ENCODE measurements around the gene SLC2A11. TPM values are rescaled to one million over a fixed set of nuclear protein-coding genes. Genes with fewer than 3 reads are reported as not detected.

SLC2A11 gene
- total and polyA plus RNA-seq, 12 donors = 11.3 to 35.3 (median 20.8) TPM

DNA sequence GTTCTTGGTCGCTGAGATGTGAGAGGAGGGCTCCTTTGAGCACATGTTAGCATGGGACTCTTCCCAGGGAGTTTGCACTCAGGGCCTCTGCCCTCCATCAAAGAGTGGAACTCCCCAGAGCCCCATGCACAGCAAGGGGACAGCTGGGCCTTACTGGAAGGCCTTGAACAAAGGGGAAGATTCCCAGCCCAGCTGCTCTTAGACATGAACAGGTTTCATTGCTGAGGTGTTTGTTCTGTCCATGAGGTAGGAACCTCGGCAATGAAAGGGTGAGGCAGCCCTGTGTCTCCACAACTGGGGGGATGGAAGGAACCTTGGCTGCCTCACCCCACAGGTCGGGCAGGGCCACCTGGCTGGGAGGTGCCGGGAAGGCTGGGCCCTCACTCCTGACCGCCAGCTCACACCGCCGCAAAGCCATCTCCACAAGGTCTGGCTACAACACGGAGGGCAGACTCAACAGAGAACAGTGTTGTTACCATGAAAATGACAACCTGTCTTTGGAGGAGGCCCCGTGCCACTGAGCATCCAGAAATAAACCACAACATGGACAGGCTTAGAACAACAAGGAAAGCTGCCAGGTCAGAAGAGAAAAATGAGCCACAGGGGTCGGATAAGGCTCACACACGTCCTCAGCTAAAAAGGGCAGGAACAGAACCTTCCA lies 22.1 kb upstream of the SLC2A11 start:
- Histone ChIP-seq H3K4me3 (no peak overlapping the region), H3K9me3 (replicated peaks in 1 of 3) (no peaks in the 10 kb centered on the region), H3K27ac (peak overlapping the region in 1 of 5 donors; percentile 8), H3K27me3 (no peaks in the 10 kb centered on the region), H3K36me3 (replicated peaks in 1 of 2) (peaks cover 0 to 32% of the 10 kb centered on the region in 2 donors), H3K4me1 (replicated peaks in 1 of 2) (peaks cover 6 to 19% of the 10 kb centered on the region in 2 donors)
- peak in 3 of 7 donors; percentile 13 to 20 (median 17) for DNase-seq
- intact Hi-C loops (cut with DNase I) = no loop called here
- TF ChIP-seq POLR2A (IDR thresholded peaks at IDR 0.05) = no peak
- TF ChIP-seq, protein P1, sequence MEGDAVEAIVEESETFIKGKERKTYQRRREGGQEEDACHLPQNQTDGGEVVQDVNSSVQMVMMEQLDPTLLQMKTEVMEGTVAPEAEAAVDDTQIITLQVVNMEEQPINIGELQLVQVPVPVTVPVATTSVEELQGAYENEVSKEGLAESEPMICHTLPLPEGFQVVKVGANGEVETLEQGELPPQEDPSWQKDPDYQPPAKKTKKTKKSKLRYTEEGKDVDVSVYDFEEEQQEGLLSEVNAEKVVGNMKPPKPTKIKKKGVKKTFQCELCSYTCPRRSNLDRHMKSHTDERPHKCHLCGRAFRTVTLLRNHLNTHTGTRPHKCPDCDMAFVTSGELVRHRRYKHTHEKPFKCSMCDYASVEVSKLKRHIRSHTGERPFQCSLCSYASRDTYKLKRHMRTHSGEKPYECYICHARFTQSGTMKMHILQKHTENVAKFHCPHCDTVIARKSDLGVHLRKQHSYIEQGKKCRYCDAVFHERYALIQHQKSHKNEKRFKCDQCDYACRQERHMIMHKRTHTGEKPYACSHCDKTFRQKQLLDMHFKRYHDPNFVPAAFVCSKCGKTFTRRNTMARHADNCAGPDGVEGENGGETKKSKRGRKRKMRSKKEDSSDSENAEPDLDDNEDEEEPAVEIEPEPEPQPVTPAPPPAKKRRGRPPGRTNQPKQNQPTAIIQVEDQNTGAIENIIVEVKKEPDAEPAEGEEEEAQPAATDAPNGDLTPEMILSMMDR (IDR thresholded peaks at IDR 0.05) = no peak
- 59 to 71% (median 67%) methylated on average over 4 to 11 of the region's 11 CpGs for WGBS, 4 donors

DNA sequence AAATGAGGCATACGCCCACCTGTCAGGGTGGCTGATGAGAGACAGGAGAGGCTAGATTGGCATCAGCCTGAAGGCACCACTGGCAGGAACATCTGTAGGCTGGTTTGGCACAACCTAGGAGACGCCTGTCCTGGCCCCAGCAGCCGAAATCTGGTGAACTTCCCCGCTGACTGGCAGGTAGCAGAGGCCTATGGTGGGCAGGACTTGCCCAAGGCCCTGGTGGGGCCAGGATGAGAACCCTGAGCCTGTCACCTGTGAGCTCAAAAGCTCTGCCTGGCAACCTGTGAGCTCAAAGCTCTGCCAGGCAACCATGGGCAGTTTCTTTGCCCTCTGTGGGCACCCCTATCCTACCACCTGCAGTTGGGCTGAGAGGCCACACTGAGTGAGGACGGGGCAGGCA lies 21.4 kb upstream of the SLC2A11 start:
- H3K4me3 ChIP-seq = no peak overlapping the region
- no peak for TF ChIP-seq POLR2A (IDR thresholded peaks at IDR 0.05)
- TF ChIP-seq, protein P1 (IDR thresholded peaks at IDR 0.05) = no peak
- H3K27me3 ChIP-seq = no peaks in the 10 kb centered on the region
- H3K27ac ChIP-seq = peak overlapping the region in 1 of 5 donors; percentile 3
- no peaks in the 10 kb centered on the region for H3K9me3 ChIP-seq (replicated peaks in 1 of 3)
- H3K36me3 ChIP-seq (replicated peaks in 1 of 2) = peaks cover 0 to 32% of the 10 kb centered on the region in 2 donors
- 75 to 100% (median 91%) methylated on average over 1 to 5 of the region's 5 CpGs; no CpG with 5 or more reads in 1 of the 4 donors for WGBS, 4 donors
- intact Hi-C loops (cut with DNase I) = no loop called here
- peaks cover 6 to 19% of the 10 kb centered on the region in 2 donors for H3K4me1 ChIP-seq (replicated peaks in 1 of 2)
- peak in 2 of 7 donors; percentile 9 to 11 for DNase-seq

DNA sequence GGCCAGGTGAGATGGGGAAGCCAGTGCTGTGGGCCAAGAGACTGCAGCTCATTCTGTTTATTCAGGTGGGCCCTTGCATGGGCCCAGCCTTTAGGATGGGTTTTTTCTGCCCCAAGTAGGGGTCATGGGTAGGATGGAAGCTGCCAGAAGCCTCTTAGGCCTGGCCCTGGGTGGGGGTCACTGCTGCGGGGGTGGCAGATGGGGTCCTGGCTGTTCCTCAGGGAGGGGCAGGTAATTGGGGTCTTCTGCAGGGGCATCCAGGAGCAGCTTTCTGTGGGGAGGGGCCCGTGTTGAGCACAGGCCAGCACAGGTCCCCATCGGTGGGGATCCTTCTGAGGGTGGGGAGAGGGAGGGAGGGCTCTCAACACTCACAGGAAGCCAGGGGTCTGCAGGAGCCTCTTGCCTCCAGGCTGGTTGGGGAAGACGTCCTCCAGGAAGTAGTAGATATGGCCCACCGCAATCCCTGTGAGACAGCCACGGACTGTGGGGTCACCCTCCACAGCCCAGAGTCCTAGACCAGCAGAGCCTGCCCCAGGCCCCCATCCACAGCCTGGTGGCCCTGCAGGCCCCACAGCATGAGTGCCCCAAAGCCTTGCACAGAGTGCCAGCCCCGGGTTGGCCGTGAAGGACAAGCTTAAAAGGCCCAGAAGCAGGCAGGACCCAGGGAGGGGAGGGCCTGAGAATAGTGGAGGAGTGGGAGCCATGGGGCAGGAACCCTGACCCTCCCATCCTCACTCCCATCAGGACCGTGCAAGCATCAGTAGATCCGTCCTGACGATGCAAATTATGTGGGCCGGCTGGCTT lies 20.8 kb upstream of the SLC2A11 start:
- TF ChIP-seq, protein P1 (IDR thresholded peaks at IDR 0.05) = no peak
- TF ChIP-seq POLR2A (IDR thresholded peaks at IDR 0.05) = no peak
- DNase-seq = no peak
- 80 to 83% (median 81%) methylated on average over 6 to 12 of the region's 12 CpGs for WGBS, 4 donors
- Histone ChIP-seq H3K27me3 (no peaks in the 10 kb centered on the region), H3K4me1 (replicated peaks in 1 of 2) (peaks cover 6 to 16% of the 10 kb centered on the region in 2 donors), H3K4me3 (no peak overlapping the region), H3K27ac (peak overlapping the region in 1 of 5 donors; percentile 3), H3K36me3 (replicated peaks in 1 of 2) (peaks cover 0 to 25% of the 10 kb centered on the region in 2 donors), H3K9me3 (replicated peaks in 1 of 3) (no peaks in the 10 kb centered on the region)
- intact Hi-C loops (cut with DNase I) = no loop called here

DNA sequence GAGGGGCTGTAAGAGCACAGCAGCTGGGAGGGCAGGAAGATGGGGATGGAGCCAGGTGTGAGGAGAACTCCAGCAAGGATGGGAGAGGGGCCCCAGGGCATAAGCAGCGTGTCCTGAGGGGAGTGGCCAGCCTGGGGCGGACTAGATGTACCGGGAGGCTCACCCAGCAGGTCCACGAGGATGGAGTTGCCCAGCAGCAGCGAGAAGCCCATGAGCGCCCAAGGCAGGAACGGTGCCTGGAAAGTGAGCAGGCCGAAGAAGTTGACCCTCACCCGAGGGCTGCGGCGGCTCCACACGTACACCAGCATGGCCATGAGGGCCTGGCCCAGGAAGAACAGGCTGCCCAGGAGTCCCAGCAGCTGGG lies 20.2 kb upstream of the SLC2A11 start:
- no peak for TF ChIP-seq POLR2A (IDR thresholded peaks at IDR 0.05)
- TF ChIP-seq, protein P1 (IDR thresholded peaks at IDR 0.05) = no peak
- intact Hi-C loops (cut with DNase I) = no loop called here
- peaks cover 0 to 25% of the 10 kb centered on the region in 2 donors for H3K36me3 ChIP-seq (replicated peaks in 1 of 2)
- no peaks in the 10 kb centered on the region for H3K27me3 ChIP-seq
- WGBS, 4 donors = 90 to 98% (median 93%) methylated on average over 8 to 12 of the region's 12 CpGs
- DNase-seq = no peak
- H3K27ac ChIP-seq = no peak overlapping the region
- no peak overlapping the region for H3K4me3 ChIP-seq
- peaks cover 6 to 15% of the 10 kb centered on the region in 2 donors for H3K4me1 ChIP-seq (replicated peaks in 1 of 2)
- no peaks in the 10 kb centered on the region for H3K9me3 ChIP-seq (replicated peaks in 1 of 3)

Measured in adrenal gland (tissue), 12 donors.